ENCODE results near the gene SASH3.

- no peak for TF ChIP-seq CTCF (IDR thresholded peaks at IDR 0.05; ENCODE audit: low read depth, low read length)
- no peak for TF ChIP-seq EZH2phosphoT487 (IDR thresholded peaks at IDR 0.05; ENCODE audit: low read depth)
Observed at GRCh38 chrX:129813662-129814368, 34.1 kb downstream of the SASH3 start.

All from OCI-LY3 (cell line).